CD14-positive monocyte (primary cell): ENCODE data around the gene TGIF2. TPM values are rescaled to one million over a fixed set of nuclear protein-coding genes. Genes with fewer than 3 reads are reported as not detected.

Experiments
- DNase-seq, 3 donors: peaks; one replicate each; pipeline ENCODE4 v3.0.0-alpha.2; 2011 to 2022
- H2AFZ ChIP-seq: 2 replicates; pipeline ENCODE4 v1.6.0; 2012; ENCODE audit warnings: mild to moderate bottlenecking, low read depth, low read length, inconsistent platforms; ENCODE audit not compliant: insufficient read depth, poor library complexity, severe bottlenecking
- H3K27ac ChIP-seq, 2 donors: 1 replicate in 1 of 2; 2 replicates in 1 of 2; pipeline ENCODE4 v1.5.1; 2012 to 2013; ENCODE audit warnings: low read length in 2 of 2, control low read depth in 1 of 2, inconsistent platforms in 1 of 2, low read depth in 1 of 2, mild to moderate bottlenecking in 1 of 2
- H3K27me3 ChIP-seq, 2 donors: one replicate each; pipeline versions ENCODE4 v1.6.0 to v1.6.1; 2011 to 2013; ENCODE audit warnings: low read length in 2 of 2; ENCODE audit not compliant: control insufficient read depth in 2 of 2, insufficient read depth in 2 of 2
- H3K36me3 ChIP-seq, 2 donors: replicated peaks in 1 of 2; 1 replicate in 1 of 2; 2 replicates in 1 of 2; pipeline versions ENCODE4 v1.5.1 to v1.6.1; 2012 to 2013; ENCODE audit warnings: low read length in 2 of 2, control low read depth in 1 of 2, inconsistent platforms in 1 of 2, mild to moderate bottlenecking in 1 of 2; ENCODE audit not compliant: insufficient read depth in 2 of 2, control insufficient read depth in 1 of 2
- H3K4me1 ChIP-seq, 2 donors: 1 replicate in 1 of 2; 2 replicates in 1 of 2; pipeline versions ENCODE4 v1.5.1 to v1.6.1; 2012 to 2013; ENCODE audit warnings: low read length in 2 of 2, control low read depth in 1 of 2, inconsistent platforms in 1 of 2, mild to moderate bottlenecking in 1 of 2, moderate library complexity in 1 of 2; ENCODE audit not compliant: insufficient read depth in 2 of 2, control insufficient read depth in 1 of 2
- H3K4me2 ChIP-seq: replicated peaks from 2 replicates; pipeline ENCODE3; 2012; ENCODE audit warnings: low read length, moderate library complexity, mild to moderate bottlenecking; ENCODE audit not compliant: poor library complexity, severe bottlenecking; ENCODE audit errors: extremely low read depth
- H3K4me3 ChIP-seq, 3 experiments: fragments of 200-600 bp in 1 of 3; sonication (generic) in 1 of 3; replicated peaks in 1 of 3; 1 replicate in 2 of 3; 2 replicates in 1 of 3; pipeline ENCODE4 v1.5.1; 2011 to 2013; ENCODE audit warnings: low read length in 3 of 3, mild to moderate bottlenecking in 3 of 3, control low read depth in 2 of 3, low read depth in 2 of 3, inconsistent platforms in 1 of 3, moderate library complexity in 1 of 3
- H3K79me2 ChIP-seq: 2 replicates; pipeline ENCODE4 v1.6.0; 2012; ENCODE audit warnings: mild to moderate bottlenecking, control low read depth, inconsistent platforms, low read length, moderate library complexity; ENCODE audit not compliant: insufficient read depth
- H3K9ac ChIP-seq: 2 replicates; pipeline ENCODE4 v1.6.0; 2017; ENCODE audit warnings: low read length, mild to moderate bottlenecking; ENCODE audit not compliant: insufficient read depth, poor library complexity, severe bottlenecking
- H3K9me3 ChIP-seq, 2 donors: replicated peaks in 1 of 2; 1 replicate in 1 of 2; 2 replicates in 1 of 2; pipeline versions ENCODE4 v1.5.1 to v1.6.1; 2012 to 2013; ENCODE audit warnings: low read length in 2 of 2, control low read depth in 1 of 2; ENCODE audit not compliant: control insufficient read depth in 1 of 2, insufficient read depth in 1 of 2
- H4K20me1 ChIP-seq: 2 replicates; pipeline ENCODE4 v1.6.0; 2012; ENCODE audit warnings: mild to moderate bottlenecking, low read length, control low read depth, moderate library complexity; ENCODE audit not compliant: insufficient read depth
- H3K27ac Mint-ChIP-seq, 7 donors: one replicate each; pipeline ENCODE4 v1.8.0; 2020; ENCODE audit warnings: mild to moderate bottlenecking in 7 of 7, mixed read lengths in 7 of 7, moderate library complexity in 6 of 7, inconsistent platforms in 2 of 7
- H3K27me3 Mint-ChIP-seq, 3 donors: one replicate each; pipeline ENCODE4 v1.8.0; 2021 to 2022; ENCODE audit warnings: low read depth in 3 of 3, mild to moderate bottlenecking in 3 of 3, mixed read lengths in 3 of 3, moderate library complexity in 3 of 3, inconsistent platforms in 1 of 3
- H3K36me3 Mint-ChIP-seq, 2 donors: one replicate each; pipeline ENCODE4 v1.8.0; 2020; ENCODE audit warnings: mixed read lengths in 2 of 2, inconsistent platforms in 1 of 2, mild to moderate bottlenecking in 1 of 2
- H3K4me1 Mint-ChIP-seq: one replicate; pipeline ENCODE4 v1.8.0; 2020; ENCODE audit warnings: mild to moderate bottlenecking, mixed read lengths
- H3K4me3 Mint-ChIP-seq, 2 donors: one replicate each; pipeline ENCODE4 v1.8.0; 2020; ENCODE audit warnings: mild to moderate bottlenecking in 2 of 2, mixed read lengths in 2 of 2, moderate library complexity in 1 of 2
- H3K9me3 Mint-ChIP-seq, 7 donors: one replicate each; pipeline ENCODE4 v1.8.0; 2020 to 2022; ENCODE audit warnings: mixed read lengths in 7 of 7, mild to moderate bottlenecking in 6 of 7, moderate library complexity in 6 of 7, inconsistent platforms in 2 of 7
- WGBS: methylation state at CpG from one replicate; pipeline ENCODE4 v1.1.5; 2013; ENCODE audit warnings: missing lambda C conversion rate; ENCODE audit not compliant: insufficient coverage; 5-methylcytosine and 5-hydroxymethylcytosine counted together
- intact Hi-C, 2 donors: fragments of 100-400 bp; cut with micrococcal nuclease; formaldehyde crosslinking; loops; one replicate each; pipeline versions ENCODE4 v1.15.0 to v1.15.1; 2023
- polyA plus RNA-seq, 3 donors: library from polyadenylated mRNA; depleted of rRNA in 1 of 3; unstranded in 2 of 3; stranded (reverse) in 1 of 3; fragments of 300-500 nt in 2 of 3; fragments of >200 nt in 1 of 3; fragmentation: Illumina TruSeq in 2 of 3; gene quantifications; 1 replicate in 2 of 3; 2 replicates in 1 of 3; pipeline ENCODE4 v1.2.3, GENCODE V29; 2012 to 2021
- small RNA-seq: library from RNA; depleted of rRNA; stranded (forward); fragments of <200 nt; gene quantifications from one replicate; pipeline ENCODE3, GENCODE V24; 2012; ENCODE audit warnings: low read depth; ENCODE audit not compliant: insufficient read length
- TF ChIP-seq, protein P1 (sequence below): fragments of 200-600 bp; IDR thresholded peaks from one replicate; pipeline ENCODE4 v1.8.0; 2022; ENCODE audit warnings: antibody characterized with exemption, mild to moderate bottlenecking

TGIF2 gene
- polyA plus RNA-seq, 3 donors: 11.0 to 15.9 (median 12.2) TPM

DNA sequence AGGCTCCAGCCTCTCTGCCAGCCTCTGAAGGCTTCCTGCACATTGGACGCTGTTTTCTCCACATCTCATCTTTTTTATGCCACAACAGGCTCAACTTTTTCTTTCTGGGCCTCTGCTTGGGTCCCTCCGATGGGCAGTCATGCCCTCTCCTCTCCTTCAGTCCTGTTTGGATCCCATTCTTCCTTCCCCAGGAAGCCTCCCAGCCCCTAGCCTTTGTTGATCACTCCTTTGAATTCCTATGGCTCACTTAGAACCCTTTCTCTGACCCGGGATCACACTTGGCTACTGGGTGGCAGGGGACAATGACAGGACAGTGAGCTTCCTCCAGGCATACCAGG lies 68.1 kb downstream of the TGIF2 start:
- peaks cover 14% of the 10 kb centered on the region for H3K4me1 Mint-ChIP-seq

DNA sequence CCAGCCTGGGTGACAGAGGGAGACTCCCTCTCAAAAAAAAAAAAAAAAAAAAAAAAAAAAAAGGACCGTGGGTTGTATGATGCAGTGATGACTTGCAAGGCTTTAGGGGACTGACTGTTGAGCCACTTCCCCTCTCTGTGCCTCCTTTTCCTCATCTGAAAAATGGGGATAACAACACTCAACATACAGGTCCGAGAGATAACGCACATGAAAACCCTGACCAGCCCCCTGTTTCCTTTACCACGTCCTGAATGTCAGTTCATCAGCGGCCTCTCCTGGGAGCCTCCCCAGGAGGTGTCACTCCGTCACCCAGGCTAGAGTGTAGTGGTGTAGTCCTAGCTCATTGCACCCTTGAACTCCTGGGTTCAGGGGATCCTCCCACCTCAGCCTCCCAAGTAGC lies 68.7 kb downstream of the TGIF2 start:
- peaks cover 15% of the 10 kb centered on the region for H3K4me1 Mint-ChIP-seq
- no peak overlapping the region for H3K4me3 ChIP-seq
- intact Hi-C loops: no loop called here

More for the DNA sequence above, 68.1 kb downstream of the TGIF2 start:
- Mint-ChIP-seq H3K27ac (peak overlapping the region in 1 of 7 donors; percentile 31), H3K36me3 (no peaks in the 10 kb centered on the region), H3K9me3 (no peaks in the 10 kb centered on the region), H3K27me3 (peaks cover 0 to 2% (median 0%) of the 10 kb centered on the region in 3 donors), H3K4me3 (no peak overlapping the region)
- no peaks in the 10 kb centered on the region for H3K36me3 ChIP-seq
- H3K4me2 ChIP-seq: no peak overlapping the region
- no peaks in the 10 kb centered on the region for H3K9me3 ChIP-seq
- H3K4me3 ChIP-seq: no peak overlapping the region
- H3K4me1 ChIP-seq: peaks cover 10 to 11% of the 10 kb centered on the region in 2 donors
- H2AFZ ChIP-seq: no peak overlapping the region
- TF ChIP-seq, protein P1, sequence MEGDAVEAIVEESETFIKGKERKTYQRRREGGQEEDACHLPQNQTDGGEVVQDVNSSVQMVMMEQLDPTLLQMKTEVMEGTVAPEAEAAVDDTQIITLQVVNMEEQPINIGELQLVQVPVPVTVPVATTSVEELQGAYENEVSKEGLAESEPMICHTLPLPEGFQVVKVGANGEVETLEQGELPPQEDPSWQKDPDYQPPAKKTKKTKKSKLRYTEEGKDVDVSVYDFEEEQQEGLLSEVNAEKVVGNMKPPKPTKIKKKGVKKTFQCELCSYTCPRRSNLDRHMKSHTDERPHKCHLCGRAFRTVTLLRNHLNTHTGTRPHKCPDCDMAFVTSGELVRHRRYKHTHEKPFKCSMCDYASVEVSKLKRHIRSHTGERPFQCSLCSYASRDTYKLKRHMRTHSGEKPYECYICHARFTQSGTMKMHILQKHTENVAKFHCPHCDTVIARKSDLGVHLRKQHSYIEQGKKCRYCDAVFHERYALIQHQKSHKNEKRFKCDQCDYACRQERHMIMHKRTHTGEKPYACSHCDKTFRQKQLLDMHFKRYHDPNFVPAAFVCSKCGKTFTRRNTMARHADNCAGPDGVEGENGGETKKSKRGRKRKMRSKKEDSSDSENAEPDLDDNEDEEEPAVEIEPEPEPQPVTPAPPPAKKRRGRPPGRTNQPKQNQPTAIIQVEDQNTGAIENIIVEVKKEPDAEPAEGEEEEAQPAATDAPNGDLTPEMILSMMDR: no peak
- no peak overlapping the region for H3K9ac ChIP-seq
- DNase-seq: no peak
- H4K20me1 ChIP-seq: no peaks in the 10 kb centered on the region
- 97% methylated on average over 3 of the region's 3 CpGs for WGBS
- no peaks in the 10 kb centered on the region for H3K79me2 ChIP-seq
- H3K27ac ChIP-seq: no peak overlapping the region
- intact Hi-C loops: no loop called here
- no peaks in the 10 kb centered on the region for H3K27me3 ChIP-seq

More for the DNA sequence above, 68.7 kb downstream of the TGIF2 start:
- Mint-ChIP-seq H3K4me3 (no peak overlapping the region), H3K27ac (peak overlapping the region in 3 of 7 donors; percentile 53 to 59 (median 57)), H3K36me3 (no peaks in the 10 kb centered on the region), H3K9me3 (no peaks in the 10 kb centered on the region), H3K27me3 (peaks cover 0 to 2% (median 0%) of the 10 kb centered on the region in 3 donors)
- H3K9ac ChIP-seq: no peak overlapping the region
- no peaks in the 10 kb centered on the region for H3K27me3 ChIP-seq
- WGBS: no CpG with 5 or more reads among the region's 6 CpGs
- H3K9me3 ChIP-seq: no peaks in the 10 kb centered on the region
- TF ChIP-seq, protein P1: no peak
- DNase-seq: no peak
- no peaks in the 10 kb centered on the region for H3K36me3 ChIP-seq
- no peaks in the 10 kb centered on the region for H4K20me1 ChIP-seq
- H3K4me2 ChIP-seq: no peak overlapping the region
- H3K27ac ChIP-seq: no peak overlapping the region
- H2AFZ ChIP-seq: no peak overlapping the region
- H3K4me1 ChIP-seq: peaks cover 11 to 13% of the 10 kb centered on the region in 2 donors
- H3K79me2 ChIP-seq: no peaks in the 10 kb centered on the region

Small RNA genes lying within 50 kb of the gene (small RNA-seq; reads per million reads assigned to genes)
- not detected for gene RF00017

Other genes starting within 250 kb of the TGIF2 start
- under 1 TPM in 2 of 3 donors, not detected in 1; 0.08 to 0.20 TPM for gene MYL9, start 32.1 kb upstream of the TGIF2 start, polyA plus RNA-seq
- gene RAB5IF, start 32.2 kb downstream of the TGIF2 start, polyA plus RNA-seq: 100 to 1,000 TPM; 325 to 790 (median 757) TPM
- under 1 TPM; 0.16 to 0.19 (median 0.17) TPM for gene SLA2, start 72.6 kb downstream of the TGIF2 start, polyA plus RNA-seq
- 10 to 100 TPM; 16.0 to 23.2 (median 21.7) TPM for gene NDRG3, start 172.5 kb downstream of the TGIF2 start, polyA plus RNA-seq
- 1 to 10 TPM; 4.9 to 5.2 (median 5.1) TPM for gene DSN1, start 200.2 kb downstream of the TGIF2 start, polyA plus RNA-seq